RWPE2 (cell line): ENCODE measurements around the gene CEACAM8.

ENCODE experiments used
- ATAC-seq: fragments of 200-7000 bp; cut with Tn5 transposase; 3 replicates; pipeline ENCODE4 v1.9.1; 2021; ENCODE audit warnings: low read depth
- DNase-seq: peaks from one replicate; pipeline ENCODE4 v3.0.0-alpha.2; 2020; ENCODE audit warnings: low spot score
- H3K27ac ChIP-seq: fragments of 450-650 bp; 2 replicates; pipeline ENCODE4 v1.5.1; 2017; ENCODE audit warnings: mild to moderate bottlenecking; ENCODE audit not compliant: poor library complexity, severe bottlenecking
- H3K27me3 ChIP-seq: fragments of 250-450 bp; sonication (Bioruptor Pico); 2 replicates; pipeline ENCODE4 v1.5.1; 2021; ENCODE audit warnings: mild to moderate bottlenecking, moderate library complexity; ENCODE audit not compliant: insufficient read depth, poor library complexity, severe bottlenecking
- H3K36me3 ChIP-seq: fragments of 250-450 bp; sonication (Bioruptor Pico); 2 replicates; pipeline ENCODE4 v1.5.1; 2020; ENCODE audit warnings: low read depth, mild to moderate bottlenecking, moderate library complexity
- H3K4me1 ChIP-seq: fragments of 250-450 bp; sonication (Bioruptor Pico); 2 replicates; pipeline ENCODE4 v1.5.1; 2021; ENCODE audit warnings: mild to moderate bottlenecking, moderate library complexity; ENCODE audit not compliant: insufficient read depth, poor library complexity, severe bottlenecking
- H3K4me3 ChIP-seq: fragments of 250-450 bp; sonication (Bioruptor Pico); 2 replicates; pipeline ENCODE4 v1.5.1; 2021; ENCODE audit warnings: mild to moderate bottlenecking, moderate library complexity; ENCODE audit not compliant: severe bottlenecking
- H3K9me3 ChIP-seq: fragments of 250-450 bp; sonication (Bioruptor Pico); 2 replicates; pipeline ENCODE4 v1.5.1; 2021; ENCODE audit warnings: mild to moderate bottlenecking, moderate library complexity; ENCODE audit not compliant: severe bottlenecking
- CTCF ChIP-seq: fragments of 450-650 bp; IDR thresholded peaks from one replicate; pipeline ENCODE4 v1.5.1; 2017; ENCODE audit warnings: mild to moderate bottlenecking, moderate library complexity; ENCODE audit not compliant: poor library complexity, severe bottlenecking

Gene CEACAM8

DNA sequence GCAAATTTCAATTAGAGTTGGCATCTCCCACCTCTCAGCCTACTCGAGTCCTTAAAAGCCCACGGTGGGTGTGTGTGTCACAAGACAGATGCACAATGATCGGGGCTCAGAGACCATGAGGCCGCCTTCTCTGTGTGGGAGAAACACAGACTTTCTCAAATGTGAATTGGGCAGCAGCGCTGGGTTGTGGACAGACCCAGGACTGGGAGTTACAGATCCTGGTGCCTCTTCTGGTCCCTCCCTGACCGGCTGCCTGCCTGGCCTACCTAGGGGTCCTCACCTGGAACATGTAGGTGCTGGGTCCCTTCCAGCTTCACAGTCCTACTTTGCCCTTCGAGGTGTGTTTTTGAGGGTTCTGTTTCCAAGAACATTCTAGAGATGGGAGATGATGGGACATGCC is 4.9 kb downstream of the CEACAM8 start:
- H3K36me3 ChIP-seq, result no peaks in the 10 kb centered on the region
- H3K9me3 ChIP-seq, result no peaks in the 10 kb centered on the region
- H3K27ac ChIP-seq, result no peak overlapping the region
- ATAC-seq, result no peak
- H3K4me3 ChIP-seq, result no peak overlapping the region
- H3K4me1 ChIP-seq, result no peaks in the 10 kb centered on the region
- DNase-seq, result no peak
- TF ChIP-seq CTCF, result no peak
- peaks cover 2% of the 10 kb centered on the region for H3K27me3 ChIP-seq

DNA sequence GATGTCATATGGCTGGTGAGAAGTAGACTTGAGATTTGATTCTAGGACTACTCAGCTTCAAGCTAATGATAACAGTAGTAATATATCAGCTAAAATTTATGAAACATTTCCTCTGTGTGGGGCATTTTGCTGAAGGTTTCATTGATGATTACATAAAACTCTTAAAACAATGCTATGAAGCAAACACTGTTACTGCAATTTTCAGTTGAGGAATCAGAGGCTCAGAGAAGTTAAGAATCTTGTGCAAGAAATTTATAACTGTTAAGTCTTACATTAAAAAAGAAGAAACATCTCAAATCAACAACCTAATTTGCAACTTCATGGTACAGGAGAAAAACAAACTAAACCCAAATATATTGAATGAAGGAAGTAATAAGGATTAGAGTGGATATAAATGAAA is 10.3 kb downstream of the CEACAM8 start:
- Histone ChIP-seq H3K36me3 (no peaks in the 10 kb centered on the region), H3K27me3 (peaks cover 7% of the 10 kb centered on the region), H3K9me3 (no peaks in the 10 kb centered on the region), H3K4me1 (no peaks in the 10 kb centered on the region), H3K4me3 (no peak overlapping the region), H3K27ac (no peak overlapping the region)
- ATAC-seq (no peak), DNase-seq (no peak)
- no peak for TF ChIP-seq CTCF

- no peak for DNase-seq
- H3K36me3 ChIP-seq, result no peaks in the 10 kb centered on the region
- no peaks in the 10 kb centered on the region for H3K27me3 ChIP-seq
- no peaks in the 10 kb centered on the region for H3K4me1 ChIP-seq
- no peak overlapping the region for H3K27ac ChIP-seq
- H3K9me3 ChIP-seq, result no peaks in the 10 kb centered on the region
- no peak for ATAC-seq
- TF ChIP-seq CTCF, result no peak
- no peak overlapping the region for H3K4me3 ChIP-seq
These were observed 17.7 kb downstream of the CEACAM8 start for GRCh38 chr19:42577016-42577415.

- H3K27me3 ChIP-seq, result no peaks in the 10 kb centered on the region
- ATAC-seq (no peak), DNase-seq (no peak)
- H3K36me3 ChIP-seq, result no peaks in the 10 kb centered on the region
- no peaks in the 10 kb centered on the region for H3K4me1 ChIP-seq
- no peak for TF ChIP-seq CTCF
- no peak overlapping the region for H3K27ac ChIP-seq
- no peak overlapping the region for H3K4me3 ChIP-seq
- no peaks in the 10 kb centered on the region for H3K9me3 ChIP-seq
These were observed 18.5 kb downstream of the CEACAM8 start for GRCh38 chr19:42576241-42576640.

DNA sequence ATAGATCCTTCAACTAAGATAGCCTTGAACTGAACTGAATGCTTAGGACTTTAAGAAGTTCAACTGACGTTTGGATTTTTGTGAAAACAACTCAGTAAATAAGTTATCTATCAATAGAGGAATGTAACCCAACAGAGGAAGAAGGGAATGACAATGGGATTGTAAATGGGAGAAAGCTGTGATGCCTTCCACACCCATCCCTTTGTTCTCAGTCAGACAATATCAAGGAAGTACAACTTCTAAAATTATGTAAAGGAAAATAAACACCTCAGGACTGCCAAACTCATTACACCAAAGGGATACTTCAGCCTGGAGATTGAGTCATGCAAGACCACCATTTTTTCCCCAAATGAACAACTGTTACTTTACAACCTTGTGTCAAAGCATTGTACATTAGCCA is 21.1 kb downstream of the CEACAM8 start:
- no peaks in the 10 kb centered on the region for H3K4me1 ChIP-seq
- no peak for ATAC-seq
- TF ChIP-seq CTCF, result no peak

More for the DNA sequence above, 21.1 kb downstream of the CEACAM8 start:
- Histone ChIP-seq H3K27ac (no peak overlapping the region), H3K9me3 (no peaks in the 10 kb centered on the region), H3K4me3 (no peak overlapping the region), H3K36me3 (no peaks in the 10 kb centered on the region), H3K27me3 (no peaks in the 10 kb centered on the region)
- DNase-seq, result no peak
